DOHH2 (cell line): ENCODE results near the gene SEPHS2.

Experiments
- EZH2phosphoT487 ChIP-seq: fragments of 200-600 bp; sonication (generic); IDR thresholded peaks from 2 replicates; pipeline ENCODE4 v1.6.1; 2017; ENCODE audit warnings: borderline replicate concordance, mild to moderate bottlenecking, antibody characterized with exemption, low read length, moderate library complexity, mixed read lengths
- TF ChIP-seq, protein P1 (sequence below): fragments of 200-600 bp; sonication (generic); IDR thresholded peaks from one replicate; pipeline ENCODE4 v1.5.1; 2014; ENCODE audit warnings: antibody characterized with exemption, mild to moderate bottlenecking, low read depth, low read length; ENCODE audit not compliant: poor library complexity, severe bottlenecking

DNA sequence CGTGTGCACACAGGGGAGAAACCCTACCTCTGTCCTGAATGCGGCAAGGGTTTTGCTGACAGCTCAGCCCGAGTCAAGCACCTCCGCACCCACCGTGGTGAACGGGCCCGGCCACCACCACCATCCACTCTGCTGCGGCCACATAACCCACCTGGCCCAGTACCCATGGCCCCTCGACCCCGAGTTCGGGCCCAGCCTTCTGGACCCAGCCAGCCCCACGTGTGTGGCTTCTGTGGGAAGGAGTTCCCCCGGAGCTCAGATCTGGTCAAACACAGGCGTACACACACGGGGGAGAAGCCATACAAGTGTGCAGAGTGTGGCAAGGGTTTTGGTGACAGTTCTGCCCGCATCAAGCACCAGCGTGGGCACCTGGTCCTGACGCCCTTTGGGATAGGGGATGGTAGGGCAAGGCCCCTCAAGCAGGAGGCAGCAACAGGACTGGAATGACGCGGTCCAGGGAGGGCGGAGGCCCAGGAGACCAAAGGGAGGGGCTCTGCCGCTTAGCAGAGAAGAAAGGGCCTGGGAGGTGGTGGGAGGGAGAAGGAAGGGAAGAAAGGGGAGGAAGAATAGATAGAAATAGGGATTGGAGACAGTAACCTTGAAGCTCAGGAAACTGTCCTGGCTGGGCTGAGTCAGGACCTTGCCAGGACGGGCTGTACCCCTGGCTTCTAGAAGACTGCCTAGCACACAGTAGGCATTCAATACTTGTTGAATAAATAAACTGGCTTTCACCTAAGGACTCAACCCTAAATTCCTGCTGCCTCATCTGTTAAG lies 46.8 kb downstream of the SEPHS2 start:
- TF ChIP-seq EZH2phosphoT487: no peak
- TF ChIP-seq, protein P1, sequence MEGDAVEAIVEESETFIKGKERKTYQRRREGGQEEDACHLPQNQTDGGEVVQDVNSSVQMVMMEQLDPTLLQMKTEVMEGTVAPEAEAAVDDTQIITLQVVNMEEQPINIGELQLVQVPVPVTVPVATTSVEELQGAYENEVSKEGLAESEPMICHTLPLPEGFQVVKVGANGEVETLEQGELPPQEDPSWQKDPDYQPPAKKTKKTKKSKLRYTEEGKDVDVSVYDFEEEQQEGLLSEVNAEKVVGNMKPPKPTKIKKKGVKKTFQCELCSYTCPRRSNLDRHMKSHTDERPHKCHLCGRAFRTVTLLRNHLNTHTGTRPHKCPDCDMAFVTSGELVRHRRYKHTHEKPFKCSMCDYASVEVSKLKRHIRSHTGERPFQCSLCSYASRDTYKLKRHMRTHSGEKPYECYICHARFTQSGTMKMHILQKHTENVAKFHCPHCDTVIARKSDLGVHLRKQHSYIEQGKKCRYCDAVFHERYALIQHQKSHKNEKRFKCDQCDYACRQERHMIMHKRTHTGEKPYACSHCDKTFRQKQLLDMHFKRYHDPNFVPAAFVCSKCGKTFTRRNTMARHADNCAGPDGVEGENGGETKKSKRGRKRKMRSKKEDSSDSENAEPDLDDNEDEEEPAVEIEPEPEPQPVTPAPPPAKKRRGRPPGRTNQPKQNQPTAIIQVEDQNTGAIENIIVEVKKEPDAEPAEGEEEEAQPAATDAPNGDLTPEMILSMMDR: no peak
